ENCODE results near the gene CYP4X1.
"Not testable (repeated sequence)": the region's sequence is repeated elsewhere in the genome, so short reads cannot be mapped to it uniquely, and the experiment has no call there.

CYP4X1 gene

GRCh38 chr1:47023268-47024140, at the start of gene CYP4X1:
TSS of gene CYP4X1 (plus strand) at chr1:47023669. CDS start at chr1:47023818, 149 bp downstream.
- DNase-seq (ENCODE audit: low spot score), result peak; percentile 28

GRCh38 chr1:46983166-46983829, 40.2 kb upstream of the CYP4X1 start:
- DNase-seq (ENCODE audit: low spot score), result no peak

GRCh38 chr1:46983830-46984586, 39.5 kb upstream of the CYP4X1 start:
- no peak for DNase-seq (ENCODE audit: low spot score)

- DNase-seq (ENCODE audit: low spot score), result not testable (repeated sequence)
Observed at GRCh38 chr1:46990541-46990940, 32.9 kb upstream of the CYP4X1 start.

- DNase-seq (ENCODE audit: low spot score), result no peak
Observed at GRCh38 chr1:46991083-46991923, 32.2 kb upstream of the CYP4X1 start.

- no peak for DNase-seq (ENCODE audit: low spot score)
Observed at GRCh38 chr1:46996659-46997281, 26.7 kb upstream of the CYP4X1 start.

- peak; percentile 24 for DNase-seq (ENCODE audit: low spot score)
Observed at GRCh38 chr1:47002211-47002610, 21.3 kb upstream of the CYP4X1 start.

GRCh38 chr1:47003896-47004403, 19.5 kb upstream of the CYP4X1 start:
- no peak for DNase-seq (ENCODE audit: low spot score)

- not testable (repeated sequence) for DNase-seq (ENCODE audit: low spot score)
Observed at GRCh38 chr1:47006437-47006836, 17.0 kb upstream of the CYP4X1 start.

- no peak for DNase-seq (ENCODE audit: low spot score)
Observed at GRCh38 chr1:47013293-47013692, 10.2 kb upstream of the CYP4X1 start.

- DNase-seq (ENCODE audit: low spot score), result no peak
Observed at GRCh38 chr1:47021070-47021469, 2.4 kb upstream of the CYP4X1 start.

GRCh38 chr1:47024141-47024801, 802 bp downstream of the CYP4X1 start:
- DNase-seq (ENCODE audit: low spot score), result no peak

- DNase-seq (ENCODE audit: low spot score), result no peak
Observed at GRCh38 chr1:47030170-47030805, 6.8 kb downstream of the CYP4X1 start.

- no peak for DNase-seq (ENCODE audit: low spot score)
Observed at GRCh38 chr1:47031059-47031458, 7.6 kb downstream of the CYP4X1 start.

GRCh38 chr1:47031585-47031984, 8.1 kb downstream of the CYP4X1 start:
- no peak for DNase-seq (ENCODE audit: low spot score)

GRCh38 chr1:47036764-47037163, 13.3 kb downstream of the CYP4X1 start:
- DNase-seq (ENCODE audit: low spot score), result no peak

- DNase-seq (ENCODE audit: low spot score), result no peak
Observed at GRCh38 chr1:47059376-47059775, 35.9 kb downstream of the CYP4X1 start.

GRCh38 chr1:47067097-47067594, 43.7 kb downstream of the CYP4X1 start, which contains the start of gene CYP4Z1:
TSS of gene CYP4Z1 (plus strand) at chr1:47067231. CDS start at chr1:47067491, 260 bp downstream.
- no peak for DNase-seq (ENCODE audit: low spot score)

GRCh38 chr1:47069080-47069479, 45.6 kb downstream of the CYP4X1 start:
- DNase-seq (ENCODE audit: low spot score), result not testable (repeated sequence)
